ENCODE results near the gene PGLYRP2. TPM values are rescaled to one million over a fixed set of nuclear protein-coding genes. Genes with fewer than 3 reads are reported as not detected.

Gene PGLYRP2
- total RNA-seq, 1 donor from 2014 or later, result not detected

GRCh38 chr19:15436012-15436825, 43.1 kb downstream of the PGLYRP2 start:
- H3K27me3 Mint-ChIP-seq (ENCODE audit: unreplicated experiment), result no peaks in the 10 kb centered on the region
- no peak overlapping the region for H3K27ac Mint-ChIP-seq (ENCODE audit: unreplicated experiment)
- H3K4me1 Mint-ChIP-seq (ENCODE audit: unreplicated experiment), result peaks cover 16% of the 10 kb centered on the region
- H3K4me3 Mint-ChIP-seq (ENCODE audit: unreplicated experiment), result no peak overlapping the region
- DNase-seq (ENCODE audit: extremely low spot score, unreplicated experiment), result no peak
- TF ChIP-seq CTCF (IDR thresholded peaks at IDR 0.05), result no peak
- H3K9me3 Mint-ChIP-seq (ENCODE audit: unreplicated experiment), result no peaks in the 10 kb centered on the region
- H3K36me3 Mint-ChIP-seq (ENCODE audit: unreplicated experiment), result no peaks in the 10 kb centered on the region

- no peak for DNase-seq (ENCODE audit: extremely low spot score, unreplicated experiment)
- Mint-ChIP-seq H3K9me3 (ENCODE audit: unreplicated experiment) (no peaks in the 10 kb centered on the region), H3K36me3 (ENCODE audit: unreplicated experiment) (peaks cover 2% of the 10 kb centered on the region), H3K4me3 (ENCODE audit: unreplicated experiment) (peak overlapping the region; percentile 97), H3K4me1 (ENCODE audit: unreplicated experiment) (peaks cover 26% of the 10 kb centered on the region), H3K27ac (ENCODE audit: unreplicated experiment) (peak overlapping the region; percentile 95), H3K27me3 (ENCODE audit: unreplicated experiment) (no peaks in the 10 kb centered on the region)
- TF ChIP-seq CTCF (IDR thresholded peaks at IDR 0.05), result no peak
Observed at GRCh38 chr19:15433519-15434069, 45.7 kb downstream of the PGLYRP2 start.

- peaks cover 2% of the 10 kb centered on the region for H3K36me3 Mint-ChIP-seq (ENCODE audit: unreplicated experiment)
- H3K27me3 Mint-ChIP-seq (ENCODE audit: unreplicated experiment), result no peaks in the 10 kb centered on the region
- no peaks in the 10 kb centered on the region for H3K9me3 Mint-ChIP-seq (ENCODE audit: unreplicated experiment)
- H3K4me1 Mint-ChIP-seq (ENCODE audit: unreplicated experiment), result peaks cover 26% of the 10 kb centered on the region
- peak overlapping the region; percentile 95 for H3K27ac Mint-ChIP-seq (ENCODE audit: unreplicated experiment)
- DNase-seq (ENCODE audit: extremely low spot score, unreplicated experiment), result peak; percentile 98
- TF ChIP-seq CTCF (IDR thresholded peaks at IDR 0.05), result no peak
- H3K4me3 Mint-ChIP-seq (ENCODE audit: unreplicated experiment), result peak overlapping the region; percentile 97
Observed at GRCh38 chr19:15432629-15433518, 46.4 kb downstream of the PGLYRP2 start.

GRCh38 chr19:15432018-15432494, 47.2 kb downstream of the PGLYRP2 start:
- Mint-ChIP-seq H3K36me3 (ENCODE audit: unreplicated experiment) (peaks cover 6% of the 10 kb centered on the region), H3K27ac (ENCODE audit: unreplicated experiment) (peak overlapping the region; percentile 85), H3K9me3 (ENCODE audit: unreplicated experiment) (no peaks in the 10 kb centered on the region), H3K4me3 (ENCODE audit: unreplicated experiment) (peak overlapping the region; percentile 95), H3K4me1 (ENCODE audit: unreplicated experiment) (peaks cover 24% of the 10 kb centered on the region), H3K27me3 (ENCODE audit: unreplicated experiment) (no peaks in the 10 kb centered on the region)
- DNase-seq (ENCODE audit: extremely low spot score, unreplicated experiment), result peak; percentile 84
- no peak for TF ChIP-seq CTCF (IDR thresholded peaks at IDR 0.05)

Data from osteocyte (in vitro differentiated cells).